ENCODE results near the gene TMPRSS13. TPM values are rescaled to one million over a fixed set of nuclear protein-coding genes. Genes with fewer than 3 reads are reported as not detected.
"Not testable (repeated sequence)": the region's sequence is repeated elsewhere in the genome, so short reads cannot be mapped to it uniquely, and the experiment has no call there.

TMPRSS13 gene
- total RNA-seq, 1 donor from 2014 or later = not detected

DNA sequence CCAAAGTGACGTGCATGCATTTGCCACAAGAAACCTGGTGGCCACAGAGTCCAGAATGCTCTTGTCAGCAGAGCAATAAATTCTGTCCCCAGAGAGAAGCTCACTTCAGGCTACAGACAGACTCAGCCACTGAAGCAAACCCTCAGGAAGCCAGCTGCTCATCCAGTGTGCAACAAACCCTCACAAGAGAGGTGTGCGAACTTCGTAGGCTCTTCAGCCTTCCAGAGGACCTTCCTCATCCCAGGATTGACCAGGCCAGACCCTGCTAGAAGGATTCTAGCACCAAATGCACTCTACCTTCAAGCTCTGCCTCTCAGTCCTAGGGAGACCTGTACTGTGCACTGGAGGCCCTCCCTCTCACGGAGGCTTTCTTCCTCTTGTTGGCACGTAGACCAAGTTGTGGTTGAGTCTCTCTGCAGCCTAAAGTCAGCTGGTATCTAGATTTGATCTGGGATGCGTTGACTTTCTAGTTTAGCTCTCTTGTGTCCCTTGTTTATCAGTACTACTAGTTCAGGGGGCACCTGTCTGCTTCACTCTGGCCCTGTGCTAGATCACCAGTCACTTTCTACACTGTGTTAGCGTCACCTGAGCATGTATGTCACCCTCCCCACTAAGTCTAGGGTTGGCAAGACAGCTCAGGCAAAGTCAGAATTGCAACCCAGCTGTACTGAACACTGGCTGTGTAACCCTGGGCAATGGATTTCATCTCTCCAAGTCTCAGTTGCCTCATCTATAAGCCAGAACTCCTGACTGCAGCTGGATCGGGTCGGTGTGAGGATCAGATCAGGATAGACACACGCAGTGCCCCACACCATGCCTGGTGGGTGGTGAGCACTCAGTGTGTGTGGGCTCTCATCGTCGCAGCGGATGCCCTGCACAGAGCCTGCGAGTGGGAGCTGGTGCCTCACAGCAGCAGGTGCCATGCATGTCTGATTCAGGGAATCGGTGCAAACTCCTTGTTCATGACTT is 22.1 kb upstream of the TMPRSS13 start:
- DNase-seq (ENCODE audit: low read depth in 2 of 2) = no peak

DNA sequence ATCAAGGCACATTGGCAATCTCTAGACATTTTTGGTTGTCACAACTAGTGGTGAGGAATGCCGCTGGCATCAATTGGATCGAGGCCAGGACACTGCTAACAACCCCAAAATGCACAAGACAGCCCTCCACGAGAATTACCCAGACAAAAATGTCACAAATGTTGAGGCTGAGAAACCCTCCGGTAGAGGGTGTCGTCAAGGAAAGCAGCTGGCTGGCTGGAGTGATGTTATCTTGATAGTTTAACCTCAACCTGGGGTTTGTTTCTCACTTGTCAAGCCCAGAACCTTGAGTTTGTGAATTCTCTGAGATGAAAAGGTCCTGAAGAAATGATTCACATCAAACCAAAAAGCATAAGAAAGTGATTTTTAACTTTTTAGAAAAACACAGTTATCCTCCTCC is 21.1 kb upstream of the TMPRSS13 start:
- no peak for DNase-seq (ENCODE audit: low read depth in 2 of 2)

DNA sequence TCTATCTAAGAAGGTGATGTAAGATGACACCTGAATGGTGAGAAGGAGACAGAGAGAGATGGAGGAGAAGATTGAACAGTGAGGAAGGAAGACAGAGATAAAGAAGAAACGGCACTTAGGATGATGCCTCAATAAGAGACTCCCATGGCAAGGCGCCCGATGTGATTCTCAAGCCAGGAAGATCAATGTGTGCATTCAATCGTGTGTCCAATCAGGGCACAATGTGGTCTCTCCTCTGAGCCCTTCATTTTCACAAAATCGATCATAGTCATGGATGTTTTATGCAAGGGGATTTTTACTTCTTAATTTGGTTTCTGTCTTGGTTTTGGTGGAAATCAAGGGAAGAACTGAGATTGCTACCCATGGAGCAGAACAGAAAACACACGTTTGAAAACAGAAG is 19.9 kb upstream of the TMPRSS13 start:
- DNase-seq (ENCODE audit: low read depth in 2 of 2) = no peak

DNA sequence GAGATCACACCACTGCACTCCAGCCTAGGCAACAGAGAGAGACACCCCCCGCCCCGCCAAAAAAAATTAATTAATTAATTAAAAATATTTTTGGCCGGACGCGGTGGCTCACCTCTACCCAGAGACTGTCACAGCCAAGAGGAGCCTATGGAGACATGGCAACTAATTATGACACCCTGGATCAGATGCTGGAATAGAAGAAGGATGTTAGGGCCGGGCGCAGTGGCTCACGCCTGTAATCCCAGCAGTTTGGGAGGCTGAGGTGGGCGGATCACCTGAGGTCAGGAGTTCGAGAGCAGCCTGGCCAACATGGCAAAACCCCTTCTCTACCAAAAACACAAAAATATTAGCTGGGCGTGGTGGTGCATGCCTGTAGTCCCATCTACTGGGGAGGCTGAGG is 19.3 kb upstream of the TMPRSS13 start:
- not testable (repeated sequence) for DNase-seq (ENCODE audit: low read depth in 2 of 2)

DNA sequence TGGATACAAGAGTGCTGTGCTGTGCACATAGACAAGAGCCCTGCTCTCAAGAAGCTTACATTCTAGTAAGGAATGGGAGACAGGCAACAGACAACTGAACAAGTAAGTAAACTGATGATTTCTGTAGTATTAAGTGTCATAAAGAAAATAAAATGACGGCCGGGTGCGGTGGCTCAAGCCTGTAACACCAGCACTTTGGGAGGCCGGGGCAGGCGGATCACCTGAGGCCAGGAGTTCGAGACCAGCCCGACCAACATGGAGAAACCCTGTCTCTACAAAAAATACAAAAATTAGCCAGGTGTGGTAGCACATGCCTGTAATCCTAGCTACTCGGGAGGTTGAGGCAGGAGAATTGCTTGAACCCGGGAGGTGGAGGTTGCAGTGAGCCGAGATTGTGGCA is 18.5 kb upstream of the TMPRSS13 start:
- not testable (repeated sequence) for DNase-seq (ENCODE audit: low read depth in 2 of 2)

DNA sequence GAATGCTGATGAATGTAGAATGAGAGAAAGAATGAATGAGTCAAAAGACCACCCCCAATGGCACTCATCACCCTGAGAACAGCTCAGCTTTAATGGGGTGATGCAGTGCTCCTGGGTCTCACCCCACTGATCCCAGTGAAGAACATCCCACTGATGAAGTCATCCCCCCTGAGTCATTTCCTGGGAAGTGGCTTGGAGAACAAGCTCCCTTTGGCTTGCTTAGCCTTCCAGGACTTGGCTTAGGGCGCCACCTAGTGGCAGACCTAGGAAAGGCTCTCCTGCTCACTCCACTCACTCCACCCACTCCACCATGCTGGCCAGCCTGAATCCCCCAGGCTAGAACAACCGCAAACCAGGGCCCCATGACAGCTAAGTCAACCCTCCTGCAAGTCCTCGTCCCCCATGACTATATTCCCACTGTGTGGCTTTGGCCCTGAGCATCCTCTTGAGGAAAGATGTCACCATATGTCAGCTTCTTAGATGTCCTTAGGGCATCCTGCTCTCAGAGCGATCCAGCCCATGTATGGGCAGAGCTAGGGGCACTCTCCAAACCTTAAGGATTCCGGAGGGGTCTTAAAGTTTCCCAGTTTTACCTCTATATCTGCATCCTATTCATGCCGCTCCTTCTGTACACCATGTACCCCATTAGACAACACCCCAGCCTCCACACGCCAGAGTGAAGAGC is 17.8 kb upstream of the TMPRSS13 start:
- peak; percentile 78 to 87 for DNase-seq (ENCODE audit: low read depth in 2 of 2)

DNA sequence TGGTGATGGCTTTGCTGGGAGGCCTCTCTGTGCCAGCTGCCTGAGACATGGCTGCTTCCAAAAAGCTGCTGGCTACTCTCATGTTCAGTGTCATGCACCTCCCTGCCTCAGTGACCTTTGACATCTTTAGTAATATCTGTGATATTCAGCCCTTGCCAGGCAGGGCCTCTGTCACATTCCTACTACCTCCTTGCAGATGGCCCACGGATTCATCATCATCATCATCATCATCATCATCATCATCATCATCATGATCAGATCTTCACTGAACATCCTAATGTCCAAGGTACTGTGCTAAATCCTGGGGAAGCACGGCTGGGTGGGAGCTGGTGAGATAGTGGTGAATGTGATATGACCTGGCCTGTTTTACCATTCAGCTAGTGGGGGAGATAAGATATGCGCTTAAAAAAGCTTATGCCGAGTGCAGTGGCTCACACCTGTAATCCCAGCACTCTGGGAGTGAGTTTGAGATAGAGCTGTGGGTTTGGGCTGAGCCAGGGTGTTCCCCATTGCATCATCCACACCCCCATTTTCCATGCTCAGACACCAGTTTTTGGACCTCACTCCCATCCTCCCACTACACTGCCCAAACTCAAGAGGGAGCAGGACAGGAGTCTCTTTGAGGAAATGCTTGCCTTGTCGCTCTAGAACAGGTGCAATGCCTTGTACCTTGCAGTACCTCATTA is 17.1 kb upstream of the TMPRSS13 start:
- no peak for DNase-seq (ENCODE audit: low read depth in 2 of 2)

DNA sequence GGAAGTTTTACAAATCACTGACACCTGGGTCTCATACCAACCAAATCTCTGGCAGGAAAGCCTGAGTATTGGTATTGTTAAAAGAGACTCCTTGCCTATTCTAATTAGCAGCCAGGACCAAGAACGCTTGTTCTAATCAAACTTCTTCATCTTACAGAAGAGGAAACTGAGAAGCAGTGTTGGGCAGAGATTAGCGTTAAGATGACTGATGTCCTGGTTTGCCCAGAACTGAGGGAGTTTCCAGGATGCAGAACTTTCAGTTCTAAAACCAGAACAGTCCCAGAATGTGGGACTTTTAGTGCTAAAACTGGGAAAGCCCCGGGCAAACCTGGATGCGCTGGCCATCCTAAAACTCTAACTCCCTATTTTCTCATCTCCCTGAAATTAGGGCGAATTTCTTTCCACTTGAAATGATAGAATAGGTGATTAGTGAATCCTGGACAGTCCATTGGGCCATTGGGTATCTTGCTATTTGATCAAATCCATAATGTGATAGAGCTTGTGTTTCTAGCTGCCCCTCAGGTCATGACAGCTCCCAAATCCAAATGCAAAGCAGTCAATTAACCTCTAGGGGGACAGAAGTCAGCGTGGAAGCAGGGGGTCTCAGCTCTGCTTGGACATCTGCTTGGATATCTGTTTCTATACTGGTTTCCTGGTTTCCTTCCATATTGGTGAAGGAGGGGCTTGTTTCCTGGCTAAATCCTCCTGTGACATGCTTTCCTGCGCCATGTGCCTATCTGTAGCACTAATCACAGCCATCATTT is 16.0 kb upstream of the TMPRSS13 start:
- peak in 1 of 2 donors; percentile 29 for DNase-seq (ENCODE audit: low read depth in 2 of 2)

DNA sequence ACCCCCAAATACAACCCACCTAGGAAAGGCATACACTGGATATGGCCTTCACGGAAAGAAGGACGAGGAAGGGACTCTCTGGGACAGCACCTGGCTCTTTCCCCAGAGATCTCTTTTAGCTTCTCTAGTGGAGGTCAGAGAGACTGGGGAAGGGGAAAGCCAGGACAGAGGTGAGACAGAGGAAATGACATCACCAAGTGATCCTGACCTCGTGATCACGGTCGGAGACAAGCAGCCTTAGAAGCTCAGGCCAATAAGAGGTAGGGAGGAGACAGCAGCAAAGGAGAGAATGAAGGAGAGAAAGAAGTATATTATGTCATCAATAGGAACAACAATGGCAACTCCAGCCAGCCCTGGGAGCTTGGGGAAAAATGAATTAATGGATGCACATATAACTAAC is 15.4 kb upstream of the TMPRSS13 start:
- no peak for DNase-seq (ENCODE audit: low read depth in 2 of 2)

DNA sequence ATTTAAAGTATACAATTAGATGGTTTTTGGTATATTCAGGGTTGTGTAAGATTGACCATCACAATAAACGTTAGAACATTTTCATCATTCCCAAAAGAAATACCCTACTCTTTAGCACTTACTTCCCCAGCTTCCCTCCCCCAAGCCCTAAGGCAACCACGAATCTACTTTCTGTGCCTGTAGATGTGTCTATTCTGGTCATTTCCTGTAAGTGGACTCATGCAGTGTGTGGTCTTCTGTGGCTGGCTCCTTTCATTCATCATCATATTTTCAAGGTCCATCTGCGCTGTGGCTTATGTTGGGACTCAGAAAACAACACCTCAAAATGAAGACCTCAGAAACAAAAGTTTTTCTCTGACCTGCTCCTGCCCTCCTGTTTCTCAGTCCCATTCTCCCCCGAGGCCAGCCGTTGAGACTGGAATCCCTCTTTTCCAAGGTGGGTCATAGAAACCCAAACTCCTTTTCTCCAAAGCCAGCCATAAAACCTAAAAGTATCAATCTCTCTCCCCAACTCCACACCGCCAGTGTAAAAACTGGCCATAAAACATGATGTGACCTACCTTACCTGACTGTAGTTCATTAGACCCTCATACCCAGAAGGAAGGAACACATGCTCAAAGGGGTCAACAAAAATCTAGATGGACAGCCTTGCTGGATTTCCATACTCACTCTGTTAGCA is 12.9 kb upstream of the TMPRSS13 start:
- DNase-seq (ENCODE audit: low read depth in 2 of 2) = no peak

DNA sequence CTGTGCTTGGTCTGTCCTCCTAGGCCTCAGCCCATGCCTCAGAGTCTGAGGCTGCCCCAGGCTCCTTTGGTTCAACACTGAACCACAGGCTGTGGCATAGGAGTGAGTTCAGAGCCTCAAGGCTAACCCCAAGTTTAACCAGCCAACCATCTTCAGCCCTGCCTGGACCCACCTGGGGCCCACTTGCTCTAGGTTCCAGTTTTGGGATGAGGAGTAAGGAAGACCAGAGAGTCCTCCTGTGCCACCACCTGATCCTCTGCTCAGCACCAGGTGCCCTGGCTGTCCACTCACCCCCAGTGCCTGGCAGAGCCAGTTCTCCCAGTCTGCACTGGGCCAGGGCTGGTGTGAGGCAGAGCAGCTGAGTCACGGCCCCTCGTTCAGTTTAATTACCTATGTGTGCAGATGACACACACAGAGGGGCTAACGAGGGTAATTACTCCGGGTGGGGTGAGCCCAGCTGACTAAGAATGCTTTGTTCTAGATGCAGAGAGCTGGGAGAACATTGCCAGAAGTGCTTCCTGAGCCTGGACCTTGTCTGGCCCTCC is 12.0 kb upstream of the TMPRSS13 start:
- no peak for DNase-seq (ENCODE audit: low read depth in 2 of 2)

DNA sequence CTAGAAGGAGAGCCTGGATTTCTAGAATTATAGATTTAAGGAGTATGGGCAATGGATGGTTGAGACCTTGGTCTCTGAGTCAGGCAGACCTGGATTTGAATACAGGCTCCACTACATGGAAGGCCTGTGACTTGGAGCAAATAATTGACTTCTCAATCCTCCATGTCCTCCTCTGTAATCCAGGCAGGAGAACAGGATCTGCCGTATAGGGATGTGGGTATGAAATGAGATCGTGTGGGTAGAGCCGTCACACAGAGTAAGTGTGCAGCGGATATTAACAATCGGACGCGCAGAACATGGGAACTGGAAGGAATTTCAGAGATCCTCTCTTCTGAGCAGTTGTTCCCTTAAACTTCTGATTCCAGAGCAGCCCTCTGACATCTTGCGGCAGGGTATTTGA is 11.5 kb upstream of the TMPRSS13 start:
- no peak for DNase-seq (ENCODE audit: low read depth in 2 of 2)

DNA sequence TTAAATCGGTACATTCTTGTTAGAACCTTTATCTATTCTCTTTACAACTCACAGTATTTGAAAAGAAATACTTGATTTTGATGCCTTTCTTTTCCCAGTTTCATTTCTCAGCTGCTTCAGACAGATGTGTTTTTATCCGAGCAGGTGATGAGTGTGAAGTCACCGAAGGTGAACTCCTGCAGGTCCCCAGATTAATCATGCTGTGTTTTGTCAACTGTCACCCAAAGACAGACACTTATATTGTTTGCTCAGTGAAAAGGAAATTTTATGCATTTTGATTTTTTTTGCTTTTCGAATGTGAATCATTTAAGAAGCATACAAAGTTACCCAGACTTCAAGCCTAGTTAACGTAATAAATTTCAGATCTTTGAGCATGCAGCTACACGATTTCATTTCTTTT is 7.8 kb upstream of the TMPRSS13 start:
- no peak for DNase-seq (ENCODE audit: low read depth in 2 of 2)

DNA sequence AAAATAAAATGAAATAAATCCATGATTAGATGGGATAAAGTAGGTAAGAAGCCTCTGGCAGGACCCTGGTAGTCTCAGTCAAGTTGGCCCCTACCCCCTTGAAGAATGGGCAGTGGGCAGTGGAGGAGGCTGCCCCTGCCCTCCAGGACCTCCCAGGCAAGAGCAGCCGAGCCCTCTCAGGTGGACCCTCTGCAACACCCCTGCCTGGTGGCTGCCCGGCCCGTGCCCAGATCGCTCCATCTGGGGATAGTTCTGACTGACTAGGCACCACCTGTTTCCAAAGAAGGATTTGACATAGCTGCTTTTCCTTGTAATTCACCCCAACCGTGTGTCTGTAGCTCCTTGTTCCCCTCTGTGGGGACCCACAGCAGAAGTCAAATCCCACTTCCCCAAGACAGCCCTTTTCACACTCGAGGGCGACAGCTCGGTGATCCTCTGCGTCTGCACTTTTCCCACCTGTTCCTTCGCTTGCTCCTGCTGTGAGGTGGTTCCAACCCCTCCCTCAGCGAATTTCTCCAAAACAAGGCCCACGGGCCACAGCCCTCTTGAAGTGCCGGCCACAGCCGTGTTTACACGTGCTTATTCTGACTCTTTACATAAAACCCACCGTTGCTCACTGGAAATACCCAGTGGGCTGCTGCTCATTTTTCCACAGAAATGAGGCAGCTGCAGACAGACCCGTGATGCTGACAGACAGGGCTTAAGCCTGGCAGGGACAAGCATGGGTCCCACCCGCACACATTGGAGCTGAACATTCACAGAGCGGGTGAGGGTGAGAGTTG is 5.5 kb upstream of the TMPRSS13 start:
- DNase-seq (ENCODE audit: low read depth in 2 of 2) = no peak

DNA sequence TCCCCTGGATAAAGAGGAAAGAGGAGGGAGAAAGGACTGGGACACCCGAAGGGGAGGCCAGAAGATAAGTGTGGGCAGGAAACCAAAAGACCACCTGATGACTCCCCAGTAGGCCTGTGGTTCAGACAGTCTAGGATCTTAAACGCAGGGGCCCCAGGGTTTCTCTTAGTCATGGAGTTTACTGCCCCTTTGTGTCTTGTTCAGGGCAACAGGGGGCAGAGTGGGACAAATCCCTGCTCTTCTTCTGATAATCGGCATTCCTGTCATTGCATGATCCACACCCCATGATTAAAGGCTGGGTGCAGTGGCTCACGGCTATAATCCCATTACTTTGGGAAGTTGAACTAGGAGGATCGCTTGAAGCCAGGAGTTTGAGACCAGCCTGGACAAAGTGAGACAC is 4.7 kb upstream of the TMPRSS13 start:
- no peak for DNase-seq (ENCODE audit: low read depth in 2 of 2)

DNA sequence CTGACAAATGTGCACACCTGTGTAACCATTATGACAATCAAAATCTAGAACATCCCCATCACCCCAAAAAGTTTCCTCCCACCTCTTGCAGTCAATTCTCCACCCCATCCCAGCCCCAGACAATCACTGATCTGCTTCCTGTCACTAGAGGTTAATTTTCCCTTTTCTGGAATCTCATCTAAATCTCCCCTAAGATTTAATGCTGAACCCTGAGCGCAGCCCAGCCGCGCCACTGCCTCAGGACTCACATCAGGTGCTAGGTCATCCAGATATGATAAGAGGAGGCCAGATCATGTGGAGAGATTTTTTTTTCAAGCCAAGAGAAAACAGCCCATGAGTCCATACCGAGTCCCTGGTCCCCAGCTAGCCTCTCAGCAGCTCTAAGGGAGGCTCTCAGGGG is 4.3 kb upstream of the TMPRSS13 start:
- DNase-seq (ENCODE audit: low read depth in 2 of 2) = no peak

DNA sequence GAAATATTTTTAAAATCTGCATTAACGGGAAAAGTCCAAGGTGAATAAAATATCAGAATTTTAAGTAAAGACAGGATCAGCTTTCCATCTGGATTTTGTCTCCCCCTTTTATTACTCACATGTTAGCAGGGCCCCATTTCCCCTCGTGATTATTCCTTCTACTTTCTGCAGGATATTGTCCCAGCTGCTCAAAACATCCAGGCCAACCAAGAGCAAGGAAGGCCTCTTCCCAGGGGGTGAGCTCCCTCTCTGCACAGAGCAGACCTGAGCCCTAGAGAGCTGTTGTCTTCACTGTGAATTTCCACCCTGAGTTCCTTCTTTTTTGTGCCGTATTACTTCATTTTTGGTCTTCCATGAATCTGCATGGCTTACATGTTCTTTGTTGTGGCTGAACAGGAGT is 3.7 kb upstream of the TMPRSS13 start:
- no peak for DNase-seq (ENCODE audit: low read depth in 2 of 2)

DNA sequence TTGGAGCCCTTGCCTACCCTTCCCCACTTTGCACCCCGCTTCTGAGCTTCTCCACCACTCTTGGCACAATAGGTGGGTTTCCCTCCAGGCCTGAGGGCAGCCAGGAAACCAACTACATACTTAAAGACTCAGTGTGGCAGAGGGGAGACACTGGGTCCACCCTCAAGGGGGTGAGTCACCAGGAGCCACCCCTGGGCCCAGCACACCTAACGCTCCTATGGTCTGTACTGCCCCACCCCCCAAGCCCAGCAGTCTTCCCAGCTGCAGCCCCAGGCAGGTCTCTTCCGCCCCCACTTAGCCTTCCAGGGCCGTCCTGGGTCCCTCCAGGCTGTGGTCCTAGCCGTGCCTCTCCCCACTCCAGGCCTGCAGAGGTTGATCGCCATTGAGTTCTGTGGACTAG is 3.2 kb upstream of the TMPRSS13 start:
- no peak for DNase-seq (ENCODE audit: low read depth in 2 of 2)

DNA sequence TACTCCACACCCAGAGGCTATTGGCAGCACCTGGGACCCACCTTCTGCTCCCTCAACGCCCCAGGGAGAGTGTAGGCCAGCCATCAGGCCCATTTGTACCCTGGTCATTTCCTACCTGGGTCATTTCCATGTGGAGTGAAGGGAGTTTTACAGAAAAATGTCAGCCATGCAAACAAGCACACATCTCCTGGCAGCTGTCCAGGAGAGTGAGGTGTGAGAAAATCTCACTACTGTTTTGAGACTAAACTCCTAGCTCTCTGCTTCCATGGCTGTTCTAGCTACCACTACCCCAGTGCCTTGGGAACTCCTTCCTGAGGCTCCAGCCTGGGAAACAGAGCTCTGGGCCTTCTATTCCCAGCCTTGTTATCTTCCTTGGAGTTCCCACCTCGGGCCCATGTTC is 2.8 kb upstream of the TMPRSS13 start:
- no peak for DNase-seq (ENCODE audit: low read depth in 2 of 2)

Data from dermis microvascular lymphatic vessel endothelial cell (primary cell).